Activated CD4-positive, alpha-beta T cell treated with anti-CD3 and anti-CD28 coated beads, Interleukin-2, Interleukin-6, amounts not matched to agents 100 ng/mL and 50 ng/mL, durations not matched to agents 16 hours and 8 hours (primary cell): ENCODE results near the gene LTBP4.
"Not testable (repeated sequence)": the region's sequence is repeated elsewhere in the genome, so short reads cannot be mapped to it uniquely, and the experiment has no call there.

Experiments
- DNase-seq: peaks from one replicate; pipeline ENCODE4 v3.0.0-alpha.2; 2020

The LTBP4 gene

DNA sequence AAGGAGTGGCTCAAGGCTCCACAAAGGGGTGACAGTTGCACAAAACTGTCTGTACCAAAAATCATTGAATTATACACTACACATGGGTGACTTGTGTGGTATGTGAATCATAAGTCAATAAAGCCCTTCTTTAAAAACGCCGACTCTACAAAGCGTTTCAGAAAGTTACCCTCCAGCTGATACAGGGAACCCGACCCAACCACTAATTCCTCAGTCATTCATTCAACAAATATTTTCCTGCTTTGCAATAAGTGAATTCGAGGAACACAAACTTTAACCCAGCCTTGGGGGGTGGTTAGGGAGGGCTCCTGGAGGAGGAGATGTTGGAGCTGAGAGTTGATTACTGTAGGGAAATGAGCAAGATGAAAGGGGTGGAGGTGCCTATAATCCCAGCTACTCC lies 32.0 kb downstream of the LTBP4 start:
- no peak for DNase-seq

DNA sequence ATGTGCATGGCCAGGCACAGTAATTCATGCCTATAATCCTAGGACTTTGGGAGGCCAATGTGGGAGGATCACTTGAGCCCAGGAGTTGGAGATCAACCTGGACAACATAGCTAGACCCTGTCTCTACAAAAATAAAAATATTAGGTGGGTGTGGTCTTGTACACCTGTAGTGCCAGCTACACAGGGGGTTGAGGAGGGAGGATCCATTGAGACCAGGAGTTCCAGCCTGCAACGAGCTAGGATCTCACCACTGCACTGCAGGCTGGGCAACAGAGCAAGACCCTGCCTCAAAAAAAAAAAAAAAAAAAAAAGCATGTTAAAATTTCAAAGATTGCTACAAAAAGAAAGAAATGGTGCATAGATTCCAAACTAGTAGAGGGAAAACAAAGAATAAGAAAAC lies 37.2 kb downstream of the LTBP4 start:
- DNase-seq: no peak

DNA sequence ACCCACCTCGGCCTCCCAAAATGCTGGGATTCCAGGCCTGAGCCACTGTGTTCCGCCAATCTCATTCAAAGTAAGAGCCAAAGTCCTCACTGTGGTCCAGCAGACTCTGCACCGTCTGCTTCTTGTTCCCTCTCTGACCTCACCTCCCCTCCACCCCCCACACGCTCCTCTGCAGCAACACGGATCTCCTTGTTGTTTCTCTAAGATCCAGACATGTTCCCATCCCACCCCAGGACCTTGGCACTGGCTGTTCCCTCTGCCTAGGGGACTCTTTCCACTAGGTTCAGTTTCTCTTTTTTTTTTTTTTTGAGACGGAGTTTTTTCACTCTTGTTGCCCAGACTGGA lies 38.4 kb downstream of the LTBP4 start:
- DNase-seq: no peak

DNA sequence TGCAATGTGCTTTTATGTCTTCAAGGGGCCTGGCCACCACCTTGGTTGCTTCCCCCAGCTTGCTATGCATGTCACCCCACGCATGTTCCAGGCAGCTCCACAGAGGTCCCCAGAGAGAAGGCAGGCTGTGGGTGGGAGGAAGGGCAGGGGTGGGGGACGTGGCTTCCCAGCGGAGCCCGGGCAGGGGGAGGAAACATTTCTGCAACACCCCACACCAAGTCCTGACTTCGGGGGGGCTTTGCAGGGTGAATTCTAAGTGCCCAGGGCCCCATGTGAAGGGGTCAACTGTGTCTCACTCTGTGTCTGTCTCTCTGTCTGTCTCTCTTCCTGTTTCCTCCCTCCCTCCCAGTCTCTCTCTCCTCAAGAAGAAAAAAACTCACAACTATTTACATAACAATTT lies 39.6 kb downstream of the LTBP4 start:
- no peak for DNase-seq

DNA sequence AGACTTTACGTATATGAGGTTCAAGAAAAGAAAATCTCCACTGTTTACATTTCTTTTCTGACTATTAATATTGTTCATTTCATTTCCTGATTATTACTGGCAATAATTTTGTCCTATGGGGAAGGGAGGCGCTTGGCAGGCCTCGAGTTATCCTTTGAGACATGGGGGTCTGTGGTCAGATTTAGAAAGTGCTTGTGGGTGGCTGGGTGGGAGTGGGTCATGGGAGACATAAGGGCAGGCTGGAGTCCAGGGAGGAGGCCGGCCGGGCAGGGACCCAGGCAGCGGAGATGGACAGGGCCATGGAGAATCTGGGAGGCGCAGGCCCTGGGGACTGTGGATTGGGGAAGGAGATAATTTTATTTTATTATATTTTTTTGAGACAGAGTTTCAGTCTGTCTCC lies 40.1 kb downstream of the LTBP4 start:
- DNase-seq: no peak

DNA sequence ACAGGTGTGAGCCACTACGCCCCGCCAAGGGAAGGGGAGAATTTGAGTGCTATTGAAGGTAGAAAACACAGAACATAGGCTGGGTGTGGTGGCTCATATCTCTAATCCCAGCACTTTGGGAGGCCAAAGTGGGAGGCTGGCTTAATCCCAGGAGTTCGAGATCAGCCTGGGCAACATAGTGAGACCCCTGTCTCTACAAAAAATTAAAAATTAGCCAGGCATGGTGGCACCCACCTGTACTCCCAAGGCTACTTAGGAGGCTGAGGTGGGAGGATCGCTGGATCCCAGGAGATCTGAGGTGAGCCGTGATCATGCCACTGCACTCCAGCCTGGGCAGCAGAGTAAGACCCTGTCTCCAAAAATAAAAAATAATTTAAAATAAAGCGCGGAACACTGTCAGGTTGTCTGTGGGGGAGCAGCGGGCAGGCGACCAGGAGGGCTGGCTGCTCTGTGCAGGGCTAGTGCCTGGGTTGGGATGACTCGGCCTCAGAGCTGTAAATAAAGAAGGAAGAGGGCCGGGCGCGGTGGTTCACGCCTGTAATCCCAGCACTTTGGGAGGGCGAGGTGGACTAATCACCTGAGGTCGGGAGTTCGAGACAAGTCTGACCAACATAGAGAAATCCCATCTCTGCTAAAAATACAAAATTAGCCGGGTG lies 41.0 kb downstream of the LTBP4 start:
- DNase-seq: no peak

DNA sequence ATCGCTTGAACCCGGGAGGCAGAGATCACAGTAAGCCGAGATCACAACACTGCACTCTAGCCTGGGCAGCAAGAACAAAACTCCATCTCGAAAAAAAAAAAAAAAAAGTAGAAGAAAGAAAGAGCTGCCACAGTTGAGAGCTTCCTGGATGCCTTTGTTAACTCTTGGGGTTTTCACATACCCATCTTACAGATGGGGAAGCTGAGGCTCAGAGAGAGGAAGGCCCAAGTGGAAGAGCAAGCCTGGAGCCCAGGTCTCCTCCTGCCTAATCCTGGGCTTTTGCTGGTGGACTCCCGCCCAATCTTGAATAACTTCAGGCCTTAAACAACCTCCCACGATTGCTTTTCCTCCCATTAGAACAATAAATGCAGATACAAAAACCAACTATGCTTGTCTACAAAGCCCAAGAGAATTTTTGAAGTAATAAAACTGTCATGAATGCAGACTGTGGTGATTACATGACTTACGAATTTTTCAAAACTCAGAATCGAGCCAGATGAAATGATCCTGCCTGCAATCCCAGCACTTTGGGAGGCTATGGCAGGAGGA lies 41.7 kb downstream of the LTBP4 start:
- DNase-seq: no peak

DNA sequence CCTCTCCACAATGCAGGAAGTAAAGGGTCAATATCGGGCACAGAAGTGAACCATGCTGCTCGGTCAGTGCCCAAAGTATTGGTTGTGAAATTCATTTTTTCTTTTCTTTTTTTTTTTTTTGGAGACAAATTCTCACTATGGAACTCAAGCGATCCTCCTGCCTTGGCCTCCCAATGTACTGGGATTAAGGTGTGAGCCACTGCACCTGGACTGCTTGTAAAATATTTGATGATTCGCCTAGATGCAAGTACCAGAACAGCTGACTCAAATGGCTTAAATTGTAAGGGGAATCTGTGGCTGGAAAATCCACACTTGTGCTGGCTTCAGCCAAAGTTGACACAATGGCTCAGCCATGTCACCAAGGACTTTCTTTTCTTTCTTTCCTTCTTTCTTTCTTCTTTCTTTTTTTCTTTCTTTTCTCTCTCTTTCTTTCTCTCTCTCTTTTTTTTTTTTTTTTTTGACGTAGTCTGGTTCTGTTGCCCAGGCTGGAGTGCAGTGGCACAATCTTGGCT lies 45.6 kb downstream of the LTBP4 start:
- DNase-seq: no peak

DNA sequence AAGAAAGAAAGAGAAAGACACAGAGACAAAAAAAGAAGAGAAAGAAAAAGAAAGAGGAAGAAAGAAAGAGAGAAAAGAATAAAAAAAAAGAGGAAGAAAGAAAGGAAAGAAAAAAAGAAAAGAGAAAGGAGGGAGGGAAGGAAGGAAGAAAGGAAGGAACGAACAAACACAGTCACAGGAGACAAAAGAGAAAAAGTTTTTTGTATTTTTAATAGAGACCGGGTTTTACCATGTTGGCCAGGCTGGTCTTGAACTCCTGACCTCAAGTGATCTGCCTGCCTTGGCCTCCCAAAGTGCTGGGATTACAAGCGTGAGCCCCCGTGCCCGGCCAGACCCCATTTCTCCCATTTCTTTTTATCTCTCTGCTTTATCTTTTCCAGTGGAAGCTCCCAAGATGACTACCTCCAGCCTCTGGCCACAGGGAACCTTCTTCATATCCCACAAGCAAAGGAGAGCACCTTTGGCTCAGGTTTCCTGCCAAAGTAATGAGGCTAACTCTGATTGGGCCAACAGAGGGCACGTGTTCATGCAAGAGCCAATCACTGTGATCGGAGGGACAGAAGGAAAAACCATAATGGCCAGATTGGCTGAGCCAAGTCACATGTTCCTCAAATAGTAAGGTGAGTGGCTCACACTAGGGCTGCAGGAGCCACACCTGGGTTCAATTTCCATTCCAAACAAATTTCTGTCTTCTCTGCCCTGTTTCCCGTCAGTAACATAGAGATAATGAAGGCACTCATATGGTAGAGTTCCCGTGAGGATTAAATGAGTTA lies 48.9 kb downstream of the LTBP4 start:
- not testable (repeated sequence) for DNase-seq

DNA sequence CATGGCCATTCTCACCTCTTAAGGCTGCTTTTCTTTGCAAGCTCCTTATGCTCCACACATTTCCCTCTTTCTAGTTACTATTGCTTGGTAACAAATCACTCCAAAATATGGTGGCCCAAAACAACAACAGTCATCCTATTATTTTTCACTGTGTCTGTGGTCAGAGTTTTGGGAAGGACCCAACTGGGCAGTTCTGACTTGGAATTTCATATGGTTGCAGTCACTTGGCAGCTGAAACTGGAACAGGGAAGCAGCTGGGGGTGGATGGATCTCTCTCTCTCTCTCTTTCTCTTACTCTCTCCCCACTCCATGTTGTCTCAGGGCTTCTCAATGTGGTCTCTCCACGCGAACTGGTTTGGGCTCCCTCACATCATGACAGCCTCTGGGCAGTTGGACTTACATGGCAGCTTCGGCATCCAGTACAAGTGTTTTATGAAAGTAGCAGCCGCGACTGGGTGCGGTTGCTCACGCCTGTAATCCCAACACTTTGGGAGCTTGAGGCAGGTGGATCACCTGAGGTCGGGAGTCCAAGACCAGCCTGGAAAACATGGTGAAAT lies 49.7 kb downstream of the LTBP4 start:
- no peak for DNase-seq

DNA sequence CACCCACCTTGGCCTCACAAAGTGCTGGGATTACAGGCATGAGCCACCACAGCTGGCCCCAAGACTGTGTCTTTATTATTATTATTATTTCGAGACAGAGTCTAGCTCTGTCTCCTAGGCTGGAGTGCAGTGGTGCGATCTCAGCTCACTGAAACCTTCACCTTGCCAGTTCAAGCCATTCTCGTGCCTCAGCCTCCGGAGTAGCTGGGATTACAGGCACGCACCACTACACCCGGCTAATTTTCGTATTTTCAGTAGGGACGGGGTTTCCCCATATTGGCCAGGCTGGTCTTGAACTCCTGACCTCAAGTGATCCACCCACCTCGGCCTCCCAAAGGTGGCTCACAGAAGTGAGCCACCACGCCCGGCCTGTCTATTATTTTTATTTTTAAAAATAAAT lies 51.1 kb downstream of the LTBP4 start:
- DNase-seq: not testable (repeated sequence)

DNA sequence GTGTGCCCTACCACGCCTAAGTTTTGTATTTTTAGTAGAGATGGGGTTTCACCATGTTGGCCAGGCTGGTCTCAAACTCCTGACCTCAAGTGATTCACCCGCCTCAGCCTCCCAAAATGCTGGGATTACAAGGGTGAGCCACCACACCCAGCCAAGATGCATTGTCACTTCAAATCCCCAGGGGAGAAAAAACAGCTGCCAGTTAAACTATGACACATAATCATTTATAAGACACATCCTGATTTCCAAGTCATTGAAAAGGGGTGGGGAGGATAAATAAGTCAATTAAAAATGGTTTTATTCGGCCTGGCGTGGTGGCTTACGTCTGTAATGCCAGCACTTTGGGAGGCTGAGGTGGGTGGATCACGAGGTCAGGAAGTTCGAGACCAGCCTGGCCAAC lies 54.5 kb downstream of the LTBP4 start:
- not testable (repeated sequence) for DNase-seq

DNA sequence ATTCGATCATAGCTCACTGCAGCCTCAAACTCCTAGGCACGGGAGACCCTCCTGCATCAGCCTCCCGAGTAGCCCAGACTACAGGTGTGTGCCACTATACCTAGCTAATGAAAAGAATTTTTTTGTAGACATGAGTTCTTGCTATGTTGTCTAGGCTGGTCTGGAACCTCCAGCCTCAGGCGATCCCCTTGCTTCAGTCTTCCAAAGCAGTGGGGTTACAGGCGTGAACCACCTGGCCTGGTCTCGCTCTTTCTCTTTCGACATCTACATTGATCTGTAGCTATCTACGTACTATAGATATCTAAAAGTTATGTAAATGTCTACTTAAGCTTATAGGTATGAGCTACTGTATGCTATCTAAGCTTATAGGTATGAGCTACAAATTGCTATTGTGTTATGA lies 56.9 kb downstream of the LTBP4 start:
- no peak for DNase-seq

DNA sequence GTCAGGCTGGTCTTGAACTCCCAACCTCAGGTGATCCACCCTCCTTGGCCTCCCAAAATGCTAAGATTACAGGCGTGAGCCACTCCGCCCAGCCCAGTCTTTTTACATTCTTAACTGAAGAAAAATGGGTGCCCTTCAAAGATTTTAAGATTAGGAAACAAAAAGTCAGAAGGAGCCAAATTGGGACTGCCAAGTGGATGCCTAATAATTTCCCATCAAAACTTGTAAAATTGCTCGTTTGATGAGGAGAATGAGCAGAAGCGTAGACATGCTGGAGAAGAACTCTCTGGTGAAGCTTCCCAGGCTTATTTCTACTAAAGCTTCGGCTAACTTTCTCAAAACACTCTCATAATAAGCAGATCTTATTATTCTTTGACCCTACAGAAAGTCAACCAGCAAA lies 57.9 kb downstream of the LTBP4 start:
- no peak for DNase-seq

DNA sequence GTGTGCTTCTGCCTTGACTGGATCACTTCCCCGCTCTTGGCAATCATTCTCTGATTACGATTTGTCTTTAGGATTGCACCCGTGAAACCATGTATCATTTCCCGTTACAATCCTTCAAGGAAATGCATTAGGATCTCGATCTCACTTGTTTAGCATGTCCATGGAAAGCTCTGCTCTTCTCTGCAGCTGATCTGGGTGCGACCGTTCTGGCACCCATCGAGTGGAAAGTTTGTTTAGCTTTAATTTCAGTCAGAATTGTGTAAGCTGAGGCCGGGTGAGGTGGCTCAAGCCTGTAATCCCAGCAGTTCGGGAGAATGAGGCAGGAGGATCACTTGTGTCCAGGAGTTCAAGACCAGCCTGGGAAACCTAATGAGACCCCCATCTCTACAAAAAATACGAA lies 58.4 kb downstream of the LTBP4 start:
- DNase-seq: no peak

DNA sequence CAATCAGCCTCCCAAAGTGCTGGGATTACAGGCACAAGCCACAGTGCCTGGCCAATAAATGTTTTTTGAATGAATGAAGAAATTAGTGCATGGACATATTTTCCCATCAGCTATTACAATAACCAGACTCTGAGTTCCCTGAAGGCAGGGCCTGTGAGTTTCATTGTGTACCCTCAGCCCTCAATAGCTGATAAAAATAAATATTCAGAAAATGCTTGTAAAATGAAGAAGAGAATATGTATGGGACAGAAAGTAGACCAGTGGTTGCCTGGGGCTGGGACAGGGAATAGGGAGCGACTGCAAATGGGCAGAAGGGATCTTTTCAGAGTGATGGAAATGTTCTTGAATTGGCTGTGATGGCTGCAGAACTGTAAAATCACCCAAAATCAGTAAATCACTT lies 60.4 kb downstream of the LTBP4 start:
- no peak for DNase-seq

DNA sequence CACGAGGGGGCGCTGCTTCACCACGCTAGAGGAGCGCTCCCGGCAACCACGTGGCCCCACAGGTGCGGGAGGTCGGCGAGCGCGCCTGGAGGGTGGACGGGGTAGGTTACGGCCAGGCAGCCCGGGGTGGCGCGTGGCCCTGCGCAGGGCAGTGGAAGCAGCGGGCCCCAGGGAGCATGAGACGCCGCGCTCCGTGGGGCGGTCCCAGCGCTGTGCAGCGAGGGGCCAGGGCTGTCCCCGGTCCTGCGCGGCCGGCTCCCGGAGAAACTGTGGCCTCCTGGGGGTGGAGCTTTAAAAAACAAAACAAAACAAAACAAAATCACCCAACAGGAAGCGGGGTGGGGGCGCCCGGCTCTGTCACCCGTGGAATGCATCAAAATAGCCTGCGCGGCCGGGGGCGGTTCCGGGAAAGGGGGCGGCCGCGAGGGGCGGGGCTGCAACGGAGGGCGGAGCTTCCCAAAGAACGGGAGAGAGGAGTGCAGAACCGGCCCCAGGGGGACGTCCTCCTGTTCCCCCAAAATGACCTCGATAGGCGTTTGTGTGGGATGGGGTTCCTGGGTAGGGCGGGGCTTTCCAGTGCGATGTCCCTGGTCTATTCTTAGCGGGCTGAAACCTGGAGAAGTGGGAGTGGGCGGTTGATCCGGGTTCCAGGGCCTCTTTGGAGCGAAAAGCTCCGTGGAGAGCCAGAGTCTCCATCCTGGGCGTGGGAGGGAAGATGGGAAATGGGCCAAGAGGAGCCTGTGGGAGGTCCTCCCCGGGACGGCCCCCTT lies 61.9 kb downstream of the LTBP4 start:
- peak; percentile 93 for DNase-seq

DNA sequence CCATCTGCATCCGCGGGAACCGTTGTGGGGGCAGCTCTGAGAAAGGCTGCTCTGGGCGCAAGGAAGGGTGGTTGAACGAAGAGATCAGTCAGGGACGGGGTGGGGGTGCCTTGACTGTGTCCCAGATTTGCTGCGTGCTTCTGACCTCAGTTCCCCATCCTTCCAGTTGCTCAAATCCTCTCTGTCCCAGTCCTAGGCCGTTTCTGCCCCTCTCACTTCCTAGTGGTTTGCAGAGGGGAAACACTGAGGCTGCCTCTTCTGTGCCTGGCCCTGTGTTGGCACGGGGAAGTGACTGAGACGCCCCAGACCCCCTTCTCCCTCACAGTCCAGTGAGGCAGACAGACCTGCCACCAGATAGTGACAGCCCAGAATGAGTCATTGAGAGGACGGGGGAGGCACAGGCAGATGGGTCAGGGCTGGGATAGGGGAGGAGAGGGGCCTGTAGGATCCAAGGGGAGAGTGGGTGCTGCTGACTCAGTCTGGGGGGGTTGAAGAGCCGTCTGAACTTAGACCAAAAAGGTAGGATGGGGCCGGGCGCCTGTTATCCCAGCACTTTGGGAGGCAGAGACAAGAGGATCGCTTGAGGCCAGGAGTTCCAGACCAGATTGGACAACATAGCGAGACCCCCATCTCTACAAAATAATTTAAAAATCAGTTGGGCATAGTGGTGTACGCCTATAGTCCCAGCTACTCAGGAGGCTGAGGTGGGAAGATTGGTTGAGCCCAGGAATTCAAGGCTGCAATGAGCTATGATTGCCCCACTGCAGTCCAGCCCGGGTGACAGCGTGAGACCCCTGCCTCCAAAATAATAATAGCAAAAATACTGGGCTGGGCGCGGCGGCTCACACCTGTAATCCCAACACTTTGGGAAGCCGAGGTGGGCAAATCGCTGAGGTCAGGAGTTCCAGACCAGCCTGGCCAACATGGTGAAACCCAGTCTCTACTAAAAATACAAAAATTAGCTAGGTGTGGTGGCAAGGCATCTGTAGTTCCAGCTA lies 62.8 kb downstream of the LTBP4 start:
- DNase-seq: no peak

DNA sequence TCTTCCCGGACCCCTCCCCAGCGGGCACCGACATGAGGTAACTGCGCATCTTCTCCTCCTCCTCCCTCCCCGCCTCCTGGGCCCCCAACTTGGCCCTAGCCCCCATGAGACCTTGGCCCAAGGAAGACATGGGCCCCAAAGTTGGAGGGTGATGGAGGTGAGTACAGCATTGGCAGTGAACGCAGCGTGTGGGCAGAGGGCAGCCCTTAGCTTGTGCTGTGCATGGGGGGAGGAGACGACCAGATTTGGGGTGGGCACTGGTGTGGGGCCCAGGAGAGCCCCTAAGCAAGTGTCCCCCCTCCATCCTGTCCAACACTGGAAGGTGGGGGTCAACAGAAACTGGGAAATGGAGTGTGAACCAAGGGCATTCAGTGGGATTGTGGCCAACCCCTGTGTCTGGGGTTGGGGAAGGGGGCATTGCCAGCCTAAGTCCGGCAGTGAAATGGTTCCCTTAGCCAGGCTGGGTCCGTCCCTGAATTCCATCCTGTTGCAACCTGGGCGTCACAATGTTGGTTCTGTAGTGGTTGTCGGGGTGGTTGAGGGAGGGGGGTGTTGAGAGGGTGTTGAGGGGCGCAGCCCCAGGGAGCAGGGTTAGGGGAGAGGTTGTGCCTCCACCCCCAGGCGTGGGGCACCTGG lies 65.8 kb downstream of the LTBP4 start:
- no peak for DNase-seq

DNA sequence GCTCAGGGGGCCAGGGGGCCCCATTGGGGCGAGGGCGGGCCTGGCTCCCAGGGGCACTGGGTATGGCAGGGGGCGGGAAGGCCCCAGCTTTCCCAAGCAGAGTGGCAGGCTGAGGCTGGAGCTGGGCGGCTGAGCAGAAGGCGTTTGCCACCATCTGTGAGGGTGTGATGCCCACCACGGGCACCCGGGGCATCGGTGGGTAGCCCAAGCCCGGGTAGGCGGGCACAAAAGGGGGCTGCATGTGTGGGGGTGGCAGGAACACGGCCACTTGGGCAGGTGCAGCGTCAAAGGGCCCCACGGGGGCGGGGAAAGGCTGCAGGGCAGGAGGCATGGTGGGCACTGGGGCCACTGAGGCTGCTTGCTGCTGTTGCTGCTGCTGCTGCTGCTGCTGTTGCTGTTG lies 66.4 kb downstream of the LTBP4 start:
- no peak for DNase-seq

DNA sequence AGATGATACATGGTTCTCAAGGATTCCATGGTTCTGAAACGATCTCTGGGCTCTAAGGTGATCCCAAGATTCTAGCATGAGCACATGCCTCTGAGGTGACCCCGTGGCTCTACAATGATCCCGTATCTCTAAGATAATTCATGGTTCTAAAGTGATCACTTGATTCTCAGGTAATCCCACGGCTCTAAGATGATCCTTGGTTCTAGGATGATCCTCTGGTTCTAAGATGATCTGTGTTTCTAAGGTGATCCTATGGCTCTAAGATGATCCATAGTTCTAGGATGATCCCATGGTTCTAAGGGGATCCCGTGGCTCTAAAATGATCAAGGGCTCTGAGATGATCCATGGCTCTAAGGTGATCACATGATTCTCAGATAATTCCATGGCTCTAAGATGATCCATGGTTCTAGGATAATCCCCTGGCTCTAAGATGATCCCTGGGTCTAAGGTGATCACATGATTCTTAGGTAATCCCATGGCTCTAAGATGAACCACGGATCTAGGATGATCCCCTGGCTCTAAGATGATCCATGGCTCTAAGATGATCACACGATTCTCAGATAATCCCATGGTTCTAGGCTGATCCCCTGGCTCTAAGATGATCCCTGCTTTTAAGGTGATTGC lies 67.9 kb downstream of the LTBP4 start:
- DNase-seq: no peak
